ENCODE results near the gene AIM2. TPM values are rescaled to one million over a fixed set of nuclear protein-coding genes. Genes with fewer than 3 reads are reported as not detected.
"Not testable (repeated sequence)": the region's sequence is repeated elsewhere in the genome, so short reads cannot be mapped to it uniquely, and the experiment has no call there.

The AIM2 gene
- total RNA-seq, 1 experiment from 2014 or later = 1.1 TPM

GRCh38 chr1:159030311-159030710, 46.3 kb downstream of the AIM2 start (continued):
- TF ChIP-seq, protein P1, sequence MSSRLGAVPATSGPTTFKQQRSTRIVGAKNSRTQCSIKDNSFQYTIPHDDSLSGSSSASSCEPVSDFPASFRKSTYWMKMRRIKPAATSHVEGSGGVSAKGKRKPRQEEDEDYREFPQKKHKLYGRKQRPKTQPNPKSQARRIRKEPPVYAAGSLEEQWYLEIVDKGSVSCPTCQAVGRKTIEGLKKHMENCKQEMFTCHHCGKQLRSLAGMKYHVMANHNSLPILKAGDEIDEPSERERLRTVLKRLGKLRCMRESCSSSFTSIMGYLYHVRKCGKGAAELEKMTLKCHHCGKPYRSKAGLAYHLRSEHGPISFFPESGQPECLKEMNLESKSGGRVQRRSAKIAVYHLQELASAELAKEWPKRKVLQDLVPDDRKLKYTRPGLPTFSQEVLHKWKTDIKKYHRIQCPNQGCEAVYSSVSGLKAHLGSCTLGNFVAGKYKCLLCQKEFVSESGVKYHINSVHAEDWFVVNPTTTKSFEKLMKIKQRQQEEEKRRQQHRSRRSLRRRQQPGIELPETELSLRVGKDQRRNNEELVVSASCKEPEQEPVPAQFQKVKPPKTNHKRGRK (CRISPR knock-in tag; IDR thresholded peaks at IDR 0.05; ENCODE audit: borderline replicate concordance) = no peak
- no peak for TF ChIP-seq ETV6 (CRISPR knock-in tag; IDR thresholded peaks at IDR 0.05)

- H3K27me3 Mint-ChIP-seq (ENCODE audit: low read depth); CTCF ChIA-PET; H3K27ac Mint-ChIP-seq; H3K4me3 Mint-ChIP-seq; ATAC-seq; DNase-seq (ENCODE audit: low spot score); H3K9me3 Mint-ChIP-seq; POLR2A ChIA-PET; H3K36me3 Mint-ChIP-seq: not testable (repeated sequence)
- H3K4me1 Mint-ChIP-seq = peaks cover 39% of the 10 kb centered on the region
These were observed 49.7 kb downstream of the AIM2 start for GRCh38 chr1:159026841-159027240.

- H3K36me3 Mint-ChIP-seq = peaks cover 2% of the 10 kb centered on the region
- peaks cover 2% of the 10 kb centered on the region for H3K9me3 Mint-ChIP-seq
- ChIA-PET POLR2A (no interaction called here), CTCF (no interaction called here)
- H3K4me1 Mint-ChIP-seq = peaks cover 27% of the 10 kb centered on the region
- peak; percentile 79 for TF ChIP-seq HMGA2 (CRISPR knock-in tag; IDR thresholded peaks at IDR 0.05)
- no peak for TF ChIP-seq IRF2 (CRISPR knock-in tag; IDR thresholded peaks at IDR 0.05; ENCODE audit: borderline replicate concordance, low read depth)
- H3K27me3 Mint-ChIP-seq (ENCODE audit: low read depth) = no peaks in the 10 kb centered on the region
- no peak overlapping the region for H3K4me3 Mint-ChIP-seq
- H3K27ac Mint-ChIP-seq = no peak overlapping the region
- ATAC-seq = no peak
- DNase-seq (ENCODE audit: low spot score) = no peak
These were observed 51.5 kb downstream of the AIM2 start for GRCh38 chr1:159025043-159025442.

GRCh38 chr1:159023723-159024122, 52.8 kb downstream of the AIM2 start:
- ATAC-seq (peak; percentile 65), DNase-seq (ENCODE audit: low spot score) (no peak)
- TF ChIP-seq NFYB (CRISPR knock-in tag; conservative IDR thresholded peaks at IDR 0.05; ENCODE audit: low read depth) (no peak), ZNF317 (CRISPR knock-in tag; IDR thresholded peaks at IDR 0.05; ENCODE audit: borderline replicate concordance, low read depth) (0 out of 2 replicates have a peak, but pooled peaks have one; percentile 25), PRDM15 (CRISPR knock-in tag; IDR thresholded peaks at IDR 0.05) (no peak), ZBTB43 (CRISPR knock-in tag; IDR thresholded peaks at IDR 0.05) (no peak), HMGA2 (CRISPR knock-in tag; IDR thresholded peaks at IDR 0.05) (no peak), USF2 (CRISPR knock-in tag; IDR thresholded peaks at IDR 0.05) (no peak)
- TF ChIP-seq, protein P2, sequence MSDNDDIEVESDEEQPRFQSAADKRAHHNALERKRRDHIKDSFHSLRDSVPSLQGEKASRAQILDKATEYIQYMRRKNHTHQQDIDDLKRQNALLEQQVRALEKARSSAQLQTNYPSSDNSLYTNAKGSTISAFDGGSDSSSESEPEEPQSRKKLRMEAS (CRISPR knock-in tag; IDR thresholded peaks at IDR 0.05) = no peak
- TF ChIP-seq, protein P3, sequence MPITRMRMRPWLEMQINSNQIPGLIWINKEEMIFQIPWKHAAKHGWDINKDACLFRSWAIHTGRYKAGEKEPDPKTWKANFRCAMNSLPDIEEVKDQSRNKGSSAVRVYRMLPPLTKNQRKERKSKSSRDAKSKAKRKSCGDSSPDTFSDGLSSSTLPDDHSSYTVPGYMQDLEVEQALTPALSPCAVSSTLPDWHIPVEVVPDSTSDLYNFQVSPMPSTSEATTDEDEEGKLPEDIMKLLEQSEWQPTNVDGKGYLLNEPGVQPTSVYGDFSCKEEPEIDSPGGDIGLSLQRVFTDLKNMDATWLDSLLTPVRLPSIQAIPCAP (CRISPR knock-in tag; IDR thresholded peaks at IDR 0.05) = no peak
- no peaks in the 10 kb centered on the region for H3K36me3 Mint-ChIP-seq
- peaks cover 27% of the 10 kb centered on the region for H3K4me1 Mint-ChIP-seq
- H3K27me3 Mint-ChIP-seq (ENCODE audit: low read depth) = no peaks in the 10 kb centered on the region
- no peak overlapping the region for H3K27ac Mint-ChIP-seq
- CTCF ChIA-PET = no interaction called here
- H3K4me3 Mint-ChIP-seq = peak overlapping the region; percentile 12; the same call in 1 of the 2 replicates
- no peaks in the 10 kb centered on the region; the same call in 1 of the 2 replicates for H3K9me3 Mint-ChIP-seq
- POLR2A ChIA-PET = no interaction called here

Data from WTC11 (cell line).